NOMO-1 treated with dmso at 0.1 percent for 144 hours (cell line): Measurements from ENCODE around the gene ANKRD22.

ENCODE experiments used
- DNase-seq: peaks from one replicate; lab custom pipeline; 2025; ENCODE audit not compliant: unreplicated experiment; lab: John Stamatoyannopoulos, UW

ANKRD22 gene

GRCh38 chr10:88879534-88880281, 28.1 kb upstream of the ANKRD22 start, which contains the start of gene STAMBPL1:
TSS of gene STAMBPL1 (plus strand) at chr10:88880245. CDS start at chr10:88901709, 21,464 bp downstream.
- DNase-seq: peak; percentile 73

- no peak for DNase-seq
Measured at GRCh38 chr10:88877298-88877697, 25.7 kb upstream of the ANKRD22 start.

- DNase-seq: no peak
Measured at GRCh38 chr10:88875081-88875480, 23.4 kb upstream of the ANKRD22 start.

GRCh38 chr10:88874281-88874680, 22.6 kb upstream of the ANKRD22 start:
- no peak for DNase-seq

GRCh38 chr10:88873757-88874156, 22.1 kb upstream of the ANKRD22 start:
- DNase-seq: no peak

- no peak for DNase-seq
Measured at GRCh38 chr10:88870089-88870488, 18.4 kb upstream of the ANKRD22 start.

GRCh38 chr10:88866454-88866853, 14.8 kb upstream of the ANKRD22 start:
- DNase-seq: no peak

- no peak for DNase-seq
Measured at GRCh38 chr10:88865281-88865876, 13.7 kb upstream of the ANKRD22 start.

GRCh38 chr10:88861036-88861435, 9.4 kb upstream of the ANKRD22 start:
- no peak for DNase-seq

- no peak for DNase-seq
Measured at GRCh38 chr10:88858491-88858890, 6.8 kb upstream of the ANKRD22 start.

GRCh38 chr10:88857831-88858230, 6.2 kb upstream of the ANKRD22 start:
- DNase-seq: no peak

GRCh38 chr10:88854684-88855083, 3.0 kb upstream of the ANKRD22 start:
- no peak for DNase-seq

GRCh38 chr10:88853155-88853881, 1.7 kb upstream of the ANKRD22 start:
- DNase-seq: peak; percentile 72

- DNase-seq: no peak
Measured at GRCh38 chr10:88852327-88852726, 683 bp upstream of the ANKRD22 start.

- no peak for DNase-seq
Measured at GRCh38 chr10:88850712-88851111, 932 bp downstream of the ANKRD22 start.

GRCh38 chr10:88849234-88849633, 2.4 kb downstream of the ANKRD22 start:
- DNase-seq: no peak

GRCh38 chr10:88848499-88848898, 3.1 kb downstream of the ANKRD22 start:
- no peak for DNase-seq

GRCh38 chr10:88843171-88843570, 8.5 kb downstream of the ANKRD22 start:
- DNase-seq: no peak

GRCh38 chr10:88841316-88842111, 10.1 kb downstream of the ANKRD22 start:
- DNase-seq: peak; percentile 11

GRCh38 chr10:88840881-88841280, 10.8 kb downstream of the ANKRD22 start:
- peak; percentile 11 for DNase-seq

- no peak for DNase-seq
Measured at GRCh38 chr10:88840104-88840503, 11.5 kb downstream of the ANKRD22 start.
